Skeletal muscle cell (primary cell): Measurements from ENCODE around the gene CYFIP1.

Experiments
- DNase-seq: peaks from one replicate; pipeline ENCODE4 v3.0.0-alpha.2; 2010; ENCODE audit warnings: low read depth
- H3K4me3 ChIP-seq: 2 replicates; pipeline ENCODE4 v1.5.1; 2011; ENCODE audit warnings: low read depth, mild to moderate bottlenecking, control low read depth, low read length, moderate library complexity

The CYFIP1 gene

GRCh38 chr15:22952796-22953579 lies 27.2 kb downstream of the CYFIP1 start:
- H3K4me3 ChIP-seq = no peak overlapping the region
- DNase-seq = no peak

GRCh38 chr15:22951381-22952280 lies 28.5 kb downstream of the CYFIP1 start:
- no peak for DNase-seq

GRCh38 chr15:22951031-22951380 lies 29.2 kb downstream of the CYFIP1 start:
- DNase-seq = no peak
- H3K4me3 ChIP-seq = no peak overlapping the region

More at GRCh38 chr15:22951381-22952280, 28.5 kb downstream of the CYFIP1 start:
- no peak overlapping the region for H3K4me3 ChIP-seq

GRCh38 chr15:22950256-22950990 lies 29.7 kb downstream of the CYFIP1 start:
- DNase-seq = no peak
- no peak overlapping the region for H3K4me3 ChIP-seq

GRCh38 chr15:22949074-22949547 lies 31.1 kb downstream of the CYFIP1 start:
- peak; percentile 68 for DNase-seq
- peak overlapping the region; percentile 30 for H3K4me3 ChIP-seq

GRCh38 chr15:22948056-22948455 lies 32.1 kb downstream of the CYFIP1 start:
- no peak overlapping the region for H3K4me3 ChIP-seq

GRCh38 chr15:22947101-22948000 lies 32.8 kb downstream of the CYFIP1 start:
- H3K4me3 ChIP-seq = no peak overlapping the region
- no peak for DNase-seq

More at GRCh38 chr15:22948056-22948455, 32.1 kb downstream of the CYFIP1 start:
- DNase-seq = no peak

GRCh38 chr15:22945071-22945470 lies 35.1 kb downstream of the CYFIP1 start:
- no peak overlapping the region for H3K4me3 ChIP-seq
- no peak for DNase-seq

GRCh38 chr15:22944651-22945050 lies 35.5 kb downstream of the CYFIP1 start:
- no peak overlapping the region for H3K4me3 ChIP-seq
- no peak for DNase-seq

GRCh38 chr15:22942877-22943276 lies 37.3 kb downstream of the CYFIP1 start:
- H3K4me3 ChIP-seq = no peak overlapping the region
- no peak for DNase-seq

- H3K4me3 ChIP-seq = no peak overlapping the region
- no peak for DNase-seq
These were observed 37.8 kb downstream of the CYFIP1 start for GRCh38 chr15:22942306-22942855.

- no peak overlapping the region for H3K4me3 ChIP-seq
- no peak for DNase-seq
These were observed 39.0 kb downstream of the CYFIP1 start for GRCh38 chr15:22941179-22941578.

- DNase-seq = no peak
- H3K4me3 ChIP-seq = no peak overlapping the region
These were observed 40.5 kb downstream of the CYFIP1 start for GRCh38 chr15:22939652-22940061.

- H3K4me3 ChIP-seq = no peak overlapping the region
- no peak for DNase-seq
These were observed 41.1 kb downstream of the CYFIP1 start for GRCh38 chr15:22939051-22939450.

- no peak overlapping the region for H3K4me3 ChIP-seq
- DNase-seq = no peak
These were observed 43.3 kb downstream of the CYFIP1 start for GRCh38 chr15:22936577-22937472.

GRCh38 chr15:22933641-22934061 lies 46.5 kb downstream of the CYFIP1 start:
- DNase-seq = no peak
- no peak overlapping the region for H3K4me3 ChIP-seq

GRCh38 chr15:22931784-22932536 lies 48.2 kb downstream of the CYFIP1 start:
- no peak for DNase-seq
- H3K4me3 ChIP-seq = no peak overlapping the region
